Measurements from ENCODE around the gene REXO1. TPM values are rescaled to one million over a fixed set of nuclear protein-coding genes. Genes with fewer than 3 reads are reported as not detected.

Gene REXO1
- total and polyA plus RNA-seq, 2 experiments from 2014 or later: 20.2 to 90.1 TPM

DNA sequence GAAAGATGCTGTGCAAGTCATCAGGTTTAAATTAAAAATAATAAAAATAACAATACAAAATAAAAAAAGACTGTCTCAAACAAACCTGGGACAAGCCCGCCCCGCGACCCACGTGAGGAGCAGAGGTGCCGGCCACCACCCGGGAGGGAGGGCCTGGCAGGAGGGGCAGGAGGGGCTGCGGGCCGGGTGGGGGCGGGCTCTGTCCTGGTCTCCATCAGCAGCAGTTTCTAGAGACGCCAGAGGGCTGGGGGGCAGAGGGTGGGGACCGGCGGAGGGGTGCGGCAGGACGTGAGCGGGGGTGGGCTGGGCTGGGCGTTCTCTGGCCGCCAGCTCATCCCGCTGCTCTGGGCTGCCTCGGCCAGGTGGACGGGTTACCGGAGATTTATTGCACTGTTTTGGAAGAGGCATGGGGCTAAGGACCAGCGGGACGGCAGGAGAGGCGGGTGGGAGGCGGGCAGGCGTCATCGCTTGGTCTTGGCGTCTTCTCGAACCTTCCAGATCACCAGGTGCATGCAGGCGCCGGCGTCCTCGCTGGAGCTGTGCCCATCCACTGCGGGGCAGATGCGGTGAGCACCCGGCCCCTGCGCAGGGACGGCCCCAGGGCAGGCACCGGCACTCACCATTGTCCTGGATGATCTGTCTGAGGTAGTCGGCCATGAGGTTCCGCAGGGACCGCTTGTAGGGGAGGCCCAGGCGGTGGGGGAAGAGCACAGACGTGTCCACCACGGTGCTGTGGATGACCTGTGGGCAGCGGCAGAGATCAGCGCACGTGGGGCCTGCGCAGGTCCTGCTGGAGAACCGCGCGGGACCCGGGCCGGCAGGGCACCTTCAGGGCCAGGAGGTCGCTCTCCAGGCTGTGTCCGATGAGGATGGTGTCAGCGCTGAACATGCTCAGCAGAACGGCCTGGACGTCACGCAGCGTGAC, 32.4 kb downstream of the REXO1 start (continued):
- TF ChIP-seq, protein P1, sequence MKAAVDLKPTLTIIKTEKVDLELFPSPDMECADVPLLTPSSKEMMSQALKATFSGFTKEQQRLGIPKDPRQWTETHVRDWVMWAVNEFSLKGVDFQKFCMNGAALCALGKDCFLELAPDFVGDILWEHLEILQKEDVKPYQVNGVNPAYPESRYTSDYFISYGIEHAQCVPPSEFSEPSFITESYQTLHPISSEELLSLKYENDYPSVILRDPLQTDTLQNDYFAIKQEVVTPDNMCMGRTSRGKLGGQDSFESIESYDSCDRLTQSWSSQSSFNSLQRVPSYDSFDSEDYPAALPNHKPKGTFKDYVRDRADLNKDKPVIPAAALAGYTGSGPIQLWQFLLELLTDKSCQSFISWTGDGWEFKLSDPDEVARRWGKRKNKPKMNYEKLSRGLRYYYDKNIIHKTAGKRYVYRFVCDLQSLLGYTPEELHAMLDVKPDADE (IDR thresholded peaks at IDR 0.05): no peak
- TF ChIP-seq POLR2AphosphoS5 (IDR thresholded peaks at IDR 0.05; ENCODE audit: low read depth) (no peak), JUNB (IDR thresholded peaks at IDR 0.05; ENCODE audit: unreplicated experiment) (no peak), ZNF114 (CRISPR knock-in tag; IDR thresholded peaks at IDR 0.05) (no peak), NANOG (IDR thresholded peaks at IDR 0.05; ENCODE audit: borderline replicate concordance) (no peak), EZH2phosphoT487 (IDR thresholded peaks at IDR 0.05; ENCODE audit: unreplicated experiment) (no peak), CREB1 (CRISPR knock-in tag; IDR thresholded peaks at IDR 0.05; ENCODE audit: low read depth) (no peak)

DNA sequence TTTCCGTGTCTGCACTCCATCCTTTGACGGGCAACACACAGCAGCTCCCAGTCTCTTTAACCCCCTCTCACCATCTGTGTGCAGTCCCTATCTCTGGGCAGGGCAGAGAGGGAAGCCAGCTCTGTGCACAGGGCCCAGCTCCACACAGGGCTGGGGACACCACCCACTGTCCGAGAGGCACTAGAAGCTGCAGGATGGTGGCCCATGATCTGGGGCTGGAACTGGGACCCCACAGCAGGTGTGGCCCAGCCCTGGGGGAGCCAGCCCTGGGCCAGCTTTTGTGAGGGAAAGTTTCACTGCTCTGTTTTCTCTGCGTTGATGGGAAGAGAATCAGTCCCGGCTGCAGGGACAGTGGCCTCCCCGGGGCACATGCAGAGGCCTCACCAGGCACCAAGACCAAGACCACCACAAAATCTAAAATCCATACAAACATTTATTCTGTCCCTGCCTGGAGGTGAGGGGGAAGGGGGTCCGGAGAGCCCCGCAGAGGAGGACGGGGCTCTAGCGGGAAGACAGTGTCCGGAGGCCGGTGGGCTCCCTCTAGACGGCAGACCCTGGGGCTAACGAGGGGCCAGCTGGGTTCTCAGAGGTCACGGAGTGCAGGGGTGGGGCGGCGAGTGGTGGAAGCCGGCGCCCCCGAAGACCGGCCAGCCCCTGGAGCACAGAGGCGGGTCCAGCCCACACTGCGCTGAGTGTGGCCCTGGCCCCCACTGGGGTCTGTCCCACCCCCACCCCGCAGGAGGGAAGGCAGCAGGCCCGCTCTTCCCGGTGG, 33.3 kb downstream of the REXO1 start:
- Histone ChIP-seq H3K36me3 (ENCODE audit: insufficient read depth) (no peaks in the 10 kb centered on the region; the same call in 1 of the 2 replicates), H3K27ac (ENCODE audit: low read depth) (no peak overlapping the region), H3K79me2 (replicated peaks; ENCODE audit: insufficient read depth) (no peaks in the 10 kb centered on the region), H3F3A (replicated peaks; ENCODE audit: low read depth) (0 out of 2 replicates have a peak, but pooled peaks cover 5% of the 10 kb centered on the region), H3K9me2 (ENCODE audit: insufficient read depth) (no peaks in the 10 kb centered on the region), H3K27me3 (ENCODE audit: insufficient read depth) (no peaks in the 10 kb centered on the region), H3K4me2 (no peak overlapping the region), H4K20me1 (replicated peaks; ENCODE audit: insufficient read depth) (no peaks in the 10 kb centered on the region), H3K4me3 (no peak overlapping the region), H3K4me1 (ENCODE audit: insufficient read depth) (no peaks in the 10 kb centered on the region), H2AFZ (no peak overlapping the region)
- no peak overlapping the region for H3K4me3 Mint-ChIP-seq
- H3K4me1 Mint-ChIP-seq: peaks cover 3% of the 10 kb centered on the region; the same call in 2 of the 3 replicates
- H3K27ac Mint-ChIP-seq: no peak overlapping the region
- H3K27me3 Mint-ChIP-seq (ENCODE audit: insufficient read depth, low read depth, poor library complexity): peaks cover 18% of the 10 kb centered on the region
- H3K9me3 Mint-ChIP-seq: no peaks in the 10 kb centered on the region
- ATAC-seq (no peak), DNase-seq (ENCODE audit: low spot score) (no peak)
- peaks cover 7% of the 10 kb centered on the region for H3K36me3 Mint-ChIP-seq (ENCODE audit: low read depth)
- TF ChIP-seq, protein P1 (IDR thresholded peaks at IDR 0.05): no peak
- TF ChIP-seq, protein P2, sequence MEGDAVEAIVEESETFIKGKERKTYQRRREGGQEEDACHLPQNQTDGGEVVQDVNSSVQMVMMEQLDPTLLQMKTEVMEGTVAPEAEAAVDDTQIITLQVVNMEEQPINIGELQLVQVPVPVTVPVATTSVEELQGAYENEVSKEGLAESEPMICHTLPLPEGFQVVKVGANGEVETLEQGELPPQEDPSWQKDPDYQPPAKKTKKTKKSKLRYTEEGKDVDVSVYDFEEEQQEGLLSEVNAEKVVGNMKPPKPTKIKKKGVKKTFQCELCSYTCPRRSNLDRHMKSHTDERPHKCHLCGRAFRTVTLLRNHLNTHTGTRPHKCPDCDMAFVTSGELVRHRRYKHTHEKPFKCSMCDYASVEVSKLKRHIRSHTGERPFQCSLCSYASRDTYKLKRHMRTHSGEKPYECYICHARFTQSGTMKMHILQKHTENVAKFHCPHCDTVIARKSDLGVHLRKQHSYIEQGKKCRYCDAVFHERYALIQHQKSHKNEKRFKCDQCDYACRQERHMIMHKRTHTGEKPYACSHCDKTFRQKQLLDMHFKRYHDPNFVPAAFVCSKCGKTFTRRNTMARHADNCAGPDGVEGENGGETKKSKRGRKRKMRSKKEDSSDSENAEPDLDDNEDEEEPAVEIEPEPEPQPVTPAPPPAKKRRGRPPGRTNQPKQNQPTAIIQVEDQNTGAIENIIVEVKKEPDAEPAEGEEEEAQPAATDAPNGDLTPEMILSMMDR (conservative IDR thresholded peaks at IDR 0.05; ENCODE audit: low read depth in 2 of 2): no peak
- TF ChIP-seq NANOG (IDR thresholded peaks at IDR 0.05; ENCODE audit: borderline replicate concordance) (no peak), EZH2 (IDR thresholded peaks at IDR 0.05; ENCODE audit: low read depth, unreplicated experiment) (no peak), EZH2phosphoT487 (IDR thresholded peaks at IDR 0.05; ENCODE audit: unreplicated experiment) (no peak), POLR2AphosphoS5 (IDR thresholded peaks at IDR 0.05; ENCODE audit: low read depth) (no peak), CREB1 (CRISPR knock-in tag; IDR thresholded peaks at IDR 0.05; ENCODE audit: low read depth) (no peak), STAT1 (IDR thresholded peaks at IDR 0.05; ENCODE audit: unreplicated experiment) (no peak), ZNF331 (CRISPR knock-in tag; IDR thresholded peaks at IDR 0.05; ENCODE audit: low read depth) (no peak)
- TF ChIP-seq, protein P3, sequence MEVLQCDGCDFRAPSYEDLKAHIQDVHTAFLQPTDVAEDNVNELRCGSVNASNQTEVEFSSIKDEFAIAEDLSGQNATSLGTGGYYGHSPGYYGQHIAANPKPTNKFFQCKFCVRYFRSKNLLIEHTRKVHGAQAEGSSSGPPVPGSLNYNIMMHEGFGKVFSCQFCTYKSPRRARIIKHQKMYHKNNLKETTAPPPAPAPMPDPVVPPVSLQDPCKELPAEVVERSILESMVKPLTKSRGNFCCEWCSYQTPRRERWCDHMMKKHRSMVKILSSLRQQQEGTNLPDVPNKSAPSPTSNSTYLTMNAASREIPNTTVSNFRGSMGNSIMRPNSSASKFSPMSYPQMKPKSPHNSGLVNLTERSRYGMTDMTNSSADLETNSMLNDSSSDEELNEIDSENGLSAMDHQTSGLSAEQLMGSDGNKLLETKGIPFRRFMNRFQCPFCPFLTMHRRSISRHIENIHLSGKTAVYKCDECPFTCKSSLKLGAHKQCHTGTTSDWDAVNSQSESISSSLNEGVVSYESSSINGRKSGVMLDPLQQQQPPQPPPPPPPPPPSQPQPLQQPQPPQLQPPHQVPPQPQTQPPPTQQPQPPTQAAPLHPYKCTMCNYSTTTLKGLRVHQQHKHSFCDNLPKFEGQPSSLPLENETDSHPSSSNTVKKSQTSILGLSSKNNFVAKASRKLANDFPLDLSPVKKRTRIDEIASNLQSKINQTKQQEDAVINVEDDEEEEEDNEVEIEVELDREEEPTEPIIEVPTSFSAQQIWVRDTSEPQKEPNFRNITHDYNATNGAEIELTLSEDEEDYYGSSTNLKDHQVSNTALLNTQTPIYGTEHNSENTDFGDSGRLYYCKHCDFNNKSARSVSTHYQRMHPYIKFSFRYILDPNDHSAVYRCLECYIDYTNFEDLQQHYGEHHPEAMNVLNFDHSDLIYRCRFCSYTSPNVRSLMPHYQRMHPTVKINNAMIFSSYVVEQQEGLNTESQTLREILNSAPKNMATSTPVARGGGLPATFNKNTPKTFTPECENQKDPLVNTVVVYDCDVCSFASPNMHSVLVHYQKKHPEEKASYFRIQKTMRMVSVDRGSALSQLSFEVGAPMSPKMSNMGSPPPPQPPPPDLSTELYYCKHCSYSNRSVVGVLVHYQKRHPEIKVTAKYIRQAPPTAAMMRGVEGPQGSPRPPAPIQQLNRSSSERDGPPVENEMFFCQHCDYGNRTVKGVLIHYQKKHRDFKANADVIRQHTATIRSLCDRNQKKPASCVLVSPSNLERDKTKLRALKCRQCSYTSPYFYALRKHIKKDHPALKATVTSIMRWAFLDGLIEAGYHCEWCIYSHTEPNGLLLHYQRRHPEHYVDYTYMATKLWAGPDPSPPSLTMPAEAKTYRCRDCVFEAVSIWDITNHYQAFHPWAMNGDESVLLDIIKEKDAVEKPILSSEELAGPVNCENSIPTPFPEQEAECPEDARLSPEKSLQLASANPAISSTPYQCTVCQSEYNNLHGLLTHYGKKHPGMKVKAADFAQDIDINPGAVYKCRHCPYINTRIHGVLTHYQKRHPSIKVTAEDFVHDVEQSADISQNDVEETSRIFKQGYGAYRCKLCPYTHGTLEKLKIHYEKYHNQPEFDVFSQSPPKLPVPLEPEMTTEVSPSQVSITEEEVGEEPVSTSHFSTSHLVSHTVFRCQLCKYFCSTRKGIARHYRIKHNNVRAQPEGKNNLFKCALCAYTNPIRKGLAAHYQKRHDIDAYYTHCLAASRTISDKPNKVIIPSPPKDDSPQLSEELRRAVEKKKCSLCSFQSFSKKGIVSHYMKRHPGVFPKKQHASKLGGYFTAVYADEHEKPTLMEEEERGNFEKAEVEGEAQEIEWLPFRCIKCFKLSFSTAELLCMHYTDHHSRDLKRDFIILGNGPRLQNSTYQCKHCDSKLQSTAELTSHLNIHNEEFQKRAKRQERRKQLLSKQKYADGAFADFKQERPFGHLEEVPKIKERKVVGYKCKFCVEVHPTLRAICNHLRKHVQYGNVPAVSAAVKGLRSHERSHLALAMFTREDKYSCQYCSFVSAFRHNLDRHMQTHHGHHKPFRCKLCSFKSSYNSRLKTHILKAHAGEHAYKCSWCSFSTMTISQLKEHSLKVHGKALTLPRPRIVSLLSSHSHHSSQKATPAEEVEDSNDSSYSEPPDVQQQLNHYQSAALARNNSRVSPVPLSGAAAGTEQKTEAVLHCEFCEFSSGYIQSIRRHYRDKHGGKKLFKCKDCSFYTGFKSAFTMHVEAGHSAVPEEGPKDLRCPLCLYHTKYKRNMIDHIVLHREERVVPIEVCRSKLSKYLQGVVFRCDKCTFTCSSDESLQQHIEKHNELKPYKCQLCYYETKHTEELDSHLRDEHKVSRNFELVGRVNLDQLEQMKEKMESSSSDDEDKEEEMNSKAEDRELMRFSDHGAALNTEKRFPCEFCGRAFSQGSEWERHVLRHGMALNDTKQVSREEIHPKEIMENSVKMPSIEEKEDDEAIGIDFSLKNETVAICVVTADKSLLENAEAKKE (CRISPR knock-in tag; IDR thresholded peaks at IDR 0.05): no peak
